ENCODE measurements around the gene PRLR.

- TF ChIP-seq SMC3 (conservative IDR thresholded peaks at IDR 0.05; ENCODE audit: poor library complexity), result no peak
- TF ChIP-seq CTCF (IDR thresholded peaks at IDR 0.05; ENCODE audit: poor library complexity, severe bottlenecking), result no peak
- TF ChIP-seq TAF1 (IDR thresholded peaks at IDR 0.05; ENCODE audit: low read depth), result no peak
- no peak for TF ChIP-seq EZH2 (IDR thresholded peaks at IDR 0.05; ENCODE audit: borderline replicate concordance, insufficient read depth, low read length, poor library complexity, severe bottlenecking)
- no peak for TF ChIP-seq REST (IDR thresholded peaks at IDR 0.05; ENCODE audit: borderline replicate concordance)
- TF ChIP-seq EP300 (conservative IDR thresholded peaks at IDR 0.05; ENCODE audit: poor library complexity, severe bottlenecking), result no peak
- TF ChIP-seq POLR2AphosphoS5 (IDR thresholded peaks at IDR 0.05), result no peak
- no peak for TF ChIP-seq MXI1 (conservative IDR thresholded peaks at IDR 0.05; ENCODE audit: poor library complexity, severe bottlenecking)
Observed at GRCh38 chr5:35136386-35136785, 93.9 kb downstream of the PRLR start.

Measured in neural cell (in vitro differentiated cells).